Measurements from ENCODE around the gene SRSF4. TPM values are rescaled to one million over a fixed set of nuclear protein-coding genes. Genes with fewer than 3 reads are reported as not detected.
"Not testable (repeated sequence)": the region's sequence is repeated elsewhere in the genome, so short reads cannot be mapped to it uniquely, and the experiment has no call there.

SRSF4 gene
- total RNA-seq, 1 experiment from 2014 or later, result 31.7 TPM

GRCh38 chr1:29114654-29115053 lies 67.0 kb downstream of the SRSF4 start:
- Histone ChIP-seq H3K4me1 (ENCODE audit: low read length) (no peaks in the 10 kb centered on the region), H3K4me2 (ENCODE audit: low read depth, low read length, poor library complexity, severe bottlenecking) (no peak overlapping the region), H3K9me3 (ENCODE audit: low read length) (no peaks in the 10 kb centered on the region), H3K36me3 (ENCODE audit: insufficient read depth, low read length) (no peaks in the 10 kb centered on the region), H3K27me3 (ENCODE audit: low read length) (no peaks in the 10 kb centered on the region), H3K4me3 (ENCODE audit: low read length) (no peak overlapping the region), H3K27ac (ENCODE audit: low read length) (no peak overlapping the region), H4K20me1 (ENCODE audit: insufficient read depth, low read depth, low read length) (no peaks in the 10 kb centered on the region), H3K9ac (ENCODE audit: low read length) (no peak overlapping the region), H3K79me2 (ENCODE audit: low read length) (no peaks in the 10 kb centered on the region), H3K9me2 (replicated peaks; ENCODE audit: insufficient read depth, low read length) (no peaks in the 10 kb centered on the region), H2AFZ (ENCODE audit: low read length) (no peak overlapping the region)
- no peak for DNase-seq

- Histone ChIP-seq H3K9me2 (replicated peaks; ENCODE audit: insufficient read depth, low read length) (no peaks in the 10 kb centered on the region), H3K4me1 (ENCODE audit: low read length) (no peaks in the 10 kb centered on the region), H3K36me3 (ENCODE audit: insufficient read depth, low read length) (no peaks in the 10 kb centered on the region), H2AFZ (ENCODE audit: low read length) (no peak overlapping the region), H3K27me3 (ENCODE audit: low read length) (no peaks in the 10 kb centered on the region), H4K20me1 (ENCODE audit: insufficient read depth, low read depth, low read length) (no peaks in the 10 kb centered on the region), H3K9ac (ENCODE audit: low read length) (no peak overlapping the region), H3K9me3 (ENCODE audit: low read length) (no peaks in the 10 kb centered on the region), H3K4me2 (ENCODE audit: low read depth, low read length, poor library complexity, severe bottlenecking) (no peak overlapping the region), H3K79me2 (ENCODE audit: low read length) (no peaks in the 10 kb centered on the region), H3K4me3 (ENCODE audit: low read length) (no peak overlapping the region), H3K27ac (ENCODE audit: low read length) (no peak overlapping the region)
- no peak for DNase-seq
Observed at GRCh38 chr1:29113413-29114117, 68.1 kb downstream of the SRSF4 start.

- Histone ChIP-seq H2AFZ (ENCODE audit: low read length) (no peak overlapping the region), H3K27me3 (ENCODE audit: low read length) (no peaks in the 10 kb centered on the region), H3K4me1 (ENCODE audit: low read length) (no peaks in the 10 kb centered on the region), H3K9me3 (ENCODE audit: low read length) (no peaks in the 10 kb centered on the region), H3K4me2 (ENCODE audit: low read depth, low read length, poor library complexity, severe bottlenecking) (no peak overlapping the region), H3K9me2 (replicated peaks; ENCODE audit: insufficient read depth, low read length) (no peaks in the 10 kb centered on the region), H3K36me3 (ENCODE audit: insufficient read depth, low read length) (no peaks in the 10 kb centered on the region), H3K27ac (ENCODE audit: low read length) (no peak overlapping the region), H3K79me2 (ENCODE audit: low read length) (no peaks in the 10 kb centered on the region), H4K20me1 (ENCODE audit: insufficient read depth, low read depth, low read length) (no peaks in the 10 kb centered on the region), H3K9ac (ENCODE audit: low read length) (no peak overlapping the region), H3K4me3 (ENCODE audit: low read length) (no peak overlapping the region)
- no peak for DNase-seq
Observed at GRCh38 chr1:29112705-29113412, 68.8 kb downstream of the SRSF4 start.

- H3K36me3 ChIP-seq (ENCODE audit: insufficient read depth, low read length); H2AFZ ChIP-seq (ENCODE audit: low read length); H3K4me2 ChIP-seq (ENCODE audit: low read depth, low read length, poor library complexity, severe bottlenecking); H3K27me3 ChIP-seq (ENCODE audit: low read length); DNase-seq; H3K9ac ChIP-seq (ENCODE audit: low read length); H3K27ac ChIP-seq (ENCODE audit: low read length); H3K79me2 ChIP-seq (ENCODE audit: low read length); H3K9me2 ChIP-seq (replicated peaks; ENCODE audit: insufficient read depth, low read length); H3K4me1 ChIP-seq (ENCODE audit: low read length); H3K4me3 ChIP-seq (ENCODE audit: low read length); H3K9me3 ChIP-seq (ENCODE audit: low read length); H4K20me1 ChIP-seq (ENCODE audit: insufficient read depth, low read depth, low read length): not testable (repeated sequence)
Observed at GRCh38 chr1:29108041-29108440, 73.7 kb downstream of the SRSF4 start.

DNA sequence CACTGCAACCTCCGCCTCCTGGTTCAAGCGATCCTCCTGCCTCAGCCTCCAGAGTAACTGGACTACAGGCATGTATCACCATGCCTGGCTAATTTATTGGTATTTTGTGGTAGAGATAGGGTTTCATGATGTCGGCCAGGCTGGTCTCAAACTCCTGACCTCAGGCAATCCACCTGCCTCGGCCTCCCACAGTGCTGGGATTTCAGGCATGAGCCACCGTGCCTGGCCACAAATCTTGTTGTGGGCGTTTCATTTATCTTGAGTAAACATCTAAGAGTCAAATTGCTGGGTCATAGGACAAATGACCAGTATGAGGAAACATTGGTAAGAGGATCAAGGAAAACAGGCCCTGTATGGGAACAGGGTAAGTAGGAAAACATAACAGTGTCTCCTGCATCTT lies 75.9 kb downstream of the SRSF4 start:
- H3K4me3 ChIP-seq (ENCODE audit: low read length), result no peak overlapping the region
- H3K4me2 ChIP-seq (ENCODE audit: low read depth, low read length, poor library complexity, severe bottlenecking), result no peak overlapping the region
- no peaks in the 10 kb centered on the region for H4K20me1 ChIP-seq (ENCODE audit: insufficient read depth, low read depth, low read length)
- H3K79me2 ChIP-seq (ENCODE audit: low read length), result no peaks in the 10 kb centered on the region
- no peak overlapping the region for H3K27ac ChIP-seq (ENCODE audit: low read length)
- no peak overlapping the region for H3K9ac ChIP-seq (ENCODE audit: low read length)
- no peaks in the 10 kb centered on the region for H3K36me3 ChIP-seq (ENCODE audit: insufficient read depth, low read length)
- no peaks in the 10 kb centered on the region for H3K9me2 ChIP-seq (replicated peaks; ENCODE audit: insufficient read depth, low read length)
- H3K9me3 ChIP-seq (ENCODE audit: low read length), result no peaks in the 10 kb centered on the region
- no peaks in the 10 kb centered on the region for H3K27me3 ChIP-seq (ENCODE audit: low read length)
- no peaks in the 10 kb centered on the region for H3K4me1 ChIP-seq (ENCODE audit: low read length)
- DNase-seq, result no peak
- no peak overlapping the region for H2AFZ ChIP-seq (ENCODE audit: low read length)

DNA sequence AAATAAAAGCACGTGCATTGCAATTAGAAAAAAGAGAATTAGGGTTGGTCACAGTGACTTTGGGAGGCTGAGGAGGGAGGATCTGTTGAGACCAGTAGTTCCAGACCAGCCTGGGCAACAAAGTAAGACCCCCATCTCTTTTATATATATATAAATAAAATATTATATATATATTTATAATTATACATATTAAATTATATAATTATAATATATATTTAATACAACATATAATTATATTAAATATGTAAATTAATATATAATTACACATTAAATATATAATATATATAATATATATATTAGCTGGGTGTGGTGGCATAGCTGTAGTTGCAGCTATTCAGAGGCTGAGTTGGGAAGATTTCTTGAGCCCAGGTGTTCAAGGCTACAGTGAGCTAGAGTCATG lies 81.2 kb downstream of the SRSF4 start:
- H3K4me3 ChIP-seq (ENCODE audit: low read length), result no peak overlapping the region
- H4K20me1 ChIP-seq (ENCODE audit: insufficient read depth, low read depth, low read length), result no peaks in the 10 kb centered on the region
- H3K9me3 ChIP-seq (ENCODE audit: low read length), result no peaks in the 10 kb centered on the region
- H3K4me2 ChIP-seq (ENCODE audit: low read depth, low read length, poor library complexity, severe bottlenecking), result no peak overlapping the region
- H3K4me1 ChIP-seq (ENCODE audit: low read length), result no peaks in the 10 kb centered on the region
- H3K36me3 ChIP-seq (ENCODE audit: insufficient read depth, low read length), result no peaks in the 10 kb centered on the region
- H3K27ac ChIP-seq (ENCODE audit: low read length), result no peak overlapping the region
- no peak overlapping the region for H3K9ac ChIP-seq (ENCODE audit: low read length)
- no peak for DNase-seq
- no peaks in the 10 kb centered on the region for H3K79me2 ChIP-seq (ENCODE audit: low read length)
- H2AFZ ChIP-seq (ENCODE audit: low read length), result no peak overlapping the region
- H3K9me2 ChIP-seq (replicated peaks; ENCODE audit: insufficient read depth, low read length), result no peaks in the 10 kb centered on the region
- no peaks in the 10 kb centered on the region for H3K27me3 ChIP-seq (ENCODE audit: low read length)

- DNase-seq, result no peak
- H3K4me1 ChIP-seq (ENCODE audit: low read length), result no peaks in the 10 kb centered on the region
- H3K9ac ChIP-seq (ENCODE audit: low read length), result no peak overlapping the region
- no peaks in the 10 kb centered on the region for H3K9me3 ChIP-seq (ENCODE audit: low read length)
- no peaks in the 10 kb centered on the region for H3K36me3 ChIP-seq (ENCODE audit: insufficient read depth, low read length)
- H4K20me1 ChIP-seq (ENCODE audit: insufficient read depth, low read depth, low read length), result no peaks in the 10 kb centered on the region
- no peaks in the 10 kb centered on the region for H3K79me2 ChIP-seq (ENCODE audit: low read length)
- H3K4me3 ChIP-seq (ENCODE audit: low read length), result no peak overlapping the region
- H3K4me2 ChIP-seq (ENCODE audit: low read depth, low read length, poor library complexity, severe bottlenecking), result no peak overlapping the region
- no peak overlapping the region for H3K27ac ChIP-seq (ENCODE audit: low read length)
- no peak overlapping the region for H2AFZ ChIP-seq (ENCODE audit: low read length)
- no peaks in the 10 kb centered on the region for H3K9me2 ChIP-seq (replicated peaks; ENCODE audit: insufficient read depth, low read length)
- H3K27me3 ChIP-seq (ENCODE audit: low read length), result no peaks in the 10 kb centered on the region
Observed at GRCh38 chr1:29099286-29099685, 82.4 kb downstream of the SRSF4 start.
